Skin of body (tissue), 2 donors: ENCODE results near the gene ETV6. TPM values are rescaled to one million over a fixed set of nuclear protein-coding genes. Genes with fewer than 3 reads are reported as not detected.

Experiments
- DNase-seq: peaks from one replicate; lab custom pipeline; 2025; lab: John Stamatoyannopoulos, UW
- total RNA-seq: library from RNA; depleted of rRNA; stranded (reverse); fragments of >200 nt; gene quantifications from one replicate; pipeline ENCODE4 v1.2.3, GENCODE V29; 2014

Gene ETV6
- total RNA-seq, 1 donor from 2014 or later: 9.0 TPM

- no peak for DNase-seq
Measured at GRCh38 chr12:11757531-11757930, 108.1 kb downstream of the ETV6 start.

DNA sequence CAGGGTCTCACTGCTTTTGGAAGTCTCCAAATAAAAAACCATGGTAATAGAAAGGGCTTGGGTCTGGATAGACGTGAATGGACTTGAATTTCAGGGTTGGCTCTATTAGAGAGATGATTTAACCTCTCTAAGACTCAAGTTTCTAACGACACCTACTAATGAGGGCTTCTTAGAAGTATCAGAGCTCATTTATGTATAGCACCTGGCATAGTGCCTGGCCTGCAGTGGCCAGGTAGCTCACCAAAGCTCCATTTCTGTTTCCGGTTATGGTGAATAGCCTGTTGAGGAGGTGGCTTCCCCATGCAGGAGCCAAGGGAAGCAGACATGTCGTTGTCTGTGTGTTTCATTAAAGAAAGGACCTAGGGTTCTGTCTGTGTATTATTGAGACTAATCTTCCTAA is 108.6 kb downstream of the ETV6 start:
- no peak for DNase-seq

DNA sequence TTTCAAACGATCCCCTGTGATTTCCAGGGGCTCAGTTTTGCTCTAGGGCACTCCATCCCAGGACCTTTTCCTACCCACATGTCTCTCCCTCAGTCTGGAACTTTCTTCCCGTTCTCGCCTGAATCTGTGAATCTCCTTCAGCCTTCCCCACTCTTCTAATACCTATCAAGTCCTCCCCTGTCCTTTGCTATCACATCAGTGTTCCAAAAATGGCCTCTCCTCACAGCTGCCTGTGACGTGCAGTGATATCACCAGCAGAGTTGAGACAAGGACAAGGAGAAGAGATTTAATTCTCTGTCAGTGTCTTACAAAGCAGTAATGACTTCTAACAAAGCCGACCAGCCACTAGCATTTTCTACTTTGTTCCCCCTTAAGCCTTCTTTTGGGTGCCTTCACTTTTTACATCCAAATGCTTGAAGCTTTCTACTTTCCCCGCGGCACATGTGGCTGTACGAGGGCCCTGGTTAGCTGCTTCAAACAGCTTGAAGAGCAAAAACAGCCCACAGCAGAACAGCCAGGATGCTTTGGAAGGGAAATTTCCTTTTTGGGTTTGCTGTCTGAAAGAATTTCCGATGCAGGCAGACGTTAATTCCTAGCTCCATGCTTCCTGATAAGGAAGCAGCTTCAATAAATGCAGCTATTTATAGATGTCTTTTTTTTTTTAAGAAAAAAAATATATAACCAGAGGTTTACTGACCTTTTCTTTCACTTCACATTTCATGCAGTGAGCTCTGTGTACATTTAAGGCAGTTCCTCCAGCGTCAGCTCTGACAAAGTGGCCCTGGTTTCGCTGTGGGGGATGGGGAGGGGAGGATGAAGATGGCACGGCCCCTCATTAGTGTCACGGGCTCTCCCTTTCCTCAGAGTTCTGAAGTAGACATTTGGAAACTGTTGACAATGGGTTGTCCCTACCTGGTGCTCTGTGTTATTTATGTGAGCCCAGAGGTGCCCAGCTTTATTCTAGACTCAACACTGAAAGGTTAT is 109.3 kb downstream of the ETV6 start:
- DNase-seq: peak; percentile 45

GRCh38 chr12:11759494-11759878 is 110.0 kb downstream of the ETV6 start:
- DNase-seq: no peak

DNA sequence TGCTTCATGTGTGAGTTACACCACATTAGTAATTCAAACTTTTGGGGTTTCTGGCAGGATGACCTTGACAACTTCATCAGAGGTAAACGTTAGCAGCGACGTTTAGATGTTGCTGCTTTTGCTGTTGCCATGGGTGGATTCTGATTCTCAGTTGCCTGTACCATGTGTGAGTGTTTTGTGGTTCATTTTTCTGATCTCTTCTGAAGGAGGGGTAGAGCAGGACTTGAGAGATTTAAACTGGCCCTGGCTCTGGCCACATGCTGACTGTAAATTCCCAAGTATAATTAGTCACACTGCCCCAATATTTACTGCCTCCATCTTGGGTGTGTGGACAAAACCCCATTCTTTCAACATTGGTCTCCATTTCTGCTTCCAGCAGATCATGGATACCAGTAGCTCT is 110.4 kb downstream of the ETV6 start:
- DNase-seq: no peak

GRCh38 chr12:11761869-11762567 is 112.5 kb downstream of the ETV6 start:
- no peak for DNase-seq

DNA sequence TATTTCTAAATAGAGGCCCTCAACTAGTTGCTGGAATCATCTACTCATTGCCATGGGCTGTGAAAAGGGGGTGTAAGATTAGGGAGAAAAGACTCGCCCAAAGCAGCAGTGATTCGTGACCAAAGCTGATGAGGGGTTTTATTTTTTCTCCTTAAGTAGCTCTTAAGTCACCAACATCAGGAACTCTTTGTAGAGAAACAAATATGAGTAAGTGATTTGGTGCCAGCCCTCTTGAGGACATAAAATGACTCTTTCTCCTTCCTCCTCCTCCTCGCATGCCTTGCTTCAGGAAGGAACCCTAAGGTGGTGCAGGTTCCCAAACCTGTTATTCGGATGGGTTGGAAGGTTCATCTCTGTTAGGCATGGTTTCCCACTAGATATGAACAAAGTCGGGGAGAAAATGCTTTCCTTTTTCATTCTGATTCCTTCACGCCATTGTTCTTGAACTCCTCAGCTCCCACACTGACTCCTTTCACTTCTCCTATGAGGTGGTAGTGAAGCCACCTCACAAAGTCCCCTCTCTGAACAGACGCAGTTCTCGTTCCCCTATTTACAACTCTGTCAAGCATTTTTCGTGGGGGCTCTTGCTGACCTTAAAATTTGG is 113.4 kb downstream of the ETV6 start:
- no peak for DNase-seq

DNA sequence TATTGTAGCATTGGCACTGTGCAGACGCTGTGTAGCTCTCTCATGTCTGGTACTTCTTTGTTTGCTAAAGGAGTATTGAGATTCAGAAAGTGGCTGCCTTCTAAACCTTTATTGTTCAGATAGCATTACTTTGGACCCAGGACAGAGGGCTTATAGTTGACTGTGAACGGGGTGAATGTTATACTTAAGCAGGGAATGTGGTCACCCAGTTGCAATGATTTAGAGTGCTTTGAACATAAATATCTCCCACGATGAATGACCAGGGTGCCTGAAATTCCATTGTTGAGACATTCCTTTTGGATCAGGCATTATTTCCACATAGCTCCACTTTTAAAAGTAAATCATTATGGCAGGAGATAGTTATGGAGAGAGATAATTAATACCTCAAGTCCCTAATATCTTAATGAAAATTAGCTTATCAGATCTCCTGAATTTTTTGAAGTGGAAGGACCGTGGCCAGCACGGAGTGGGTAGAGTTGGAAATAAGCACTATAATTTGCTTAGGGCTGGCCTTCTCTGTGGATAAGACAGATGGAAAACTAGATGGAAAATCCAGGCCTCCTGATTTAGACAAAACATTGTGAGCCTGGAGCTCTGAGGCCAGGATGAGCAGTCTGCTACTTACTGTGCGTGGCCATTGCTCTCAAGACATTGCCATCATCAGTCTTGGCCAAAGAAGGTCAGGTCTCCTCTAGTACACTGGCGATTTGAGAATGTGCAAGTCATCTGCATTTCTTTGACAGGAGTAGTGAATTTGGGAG is 114.5 kb downstream of the ETV6 start:
- no peak for DNase-seq

- no peak for DNase-seq
Measured at GRCh38 chr12:11764837-11765236, 115.4 kb downstream of the ETV6 start.

DNA sequence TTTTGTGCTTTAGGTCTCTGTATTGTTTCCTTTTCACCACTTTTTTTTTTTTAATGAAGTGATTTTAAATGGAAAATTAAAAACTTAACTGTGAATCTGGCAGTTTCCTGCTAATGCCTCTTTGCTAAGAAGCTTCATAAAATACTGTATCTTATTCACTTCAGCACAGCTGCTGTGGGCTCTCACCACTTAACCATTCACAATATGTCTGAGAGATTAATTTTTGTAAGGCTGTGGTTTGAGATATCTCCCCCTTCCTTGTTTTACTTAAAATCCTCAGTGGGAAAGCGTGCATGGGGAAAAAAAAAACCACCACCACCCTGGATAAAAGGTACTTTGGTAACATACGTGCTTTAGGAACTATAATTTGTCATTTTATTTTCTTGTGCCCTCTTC is 115.9 kb downstream of the ETV6 start:
- DNase-seq: no peak

GRCh38 chr12:11765817-11766794 is 116.6 kb downstream of the ETV6 start:
- DNase-seq: peak; percentile 90

DNA sequence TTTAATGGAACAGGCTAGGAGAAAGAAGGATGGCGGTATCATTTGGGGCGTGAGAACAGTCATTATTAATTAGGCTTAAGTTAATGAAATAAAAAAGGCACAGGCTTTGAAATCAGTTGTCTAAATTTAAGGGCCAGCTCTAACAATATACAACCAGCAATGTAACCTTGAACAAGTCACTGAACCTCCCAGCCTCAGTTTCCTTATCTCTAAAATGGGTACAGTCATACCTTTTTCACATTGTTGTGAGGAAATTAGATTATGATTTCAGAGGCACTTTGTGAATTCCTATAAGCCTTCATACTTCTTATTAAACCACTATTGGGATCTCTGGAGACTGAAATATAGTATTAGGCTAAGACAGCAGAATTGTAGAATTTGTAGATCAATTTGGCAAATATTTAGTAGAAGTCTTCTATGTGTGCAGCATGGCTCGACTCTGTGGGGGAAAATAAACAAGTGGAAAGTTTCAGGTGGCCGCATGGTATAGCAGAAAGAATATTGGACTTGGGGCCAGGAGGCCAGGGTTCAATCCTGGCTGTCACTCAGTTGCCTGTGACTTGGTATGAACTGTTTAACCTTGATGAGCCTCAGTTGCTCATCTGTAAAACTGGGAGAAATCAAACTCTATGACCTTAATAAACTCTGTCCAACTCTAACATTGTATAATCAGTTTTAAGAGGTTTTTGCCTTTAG is 117.7 kb downstream of the ETV6 start:
- DNase-seq: no peak

DNA sequence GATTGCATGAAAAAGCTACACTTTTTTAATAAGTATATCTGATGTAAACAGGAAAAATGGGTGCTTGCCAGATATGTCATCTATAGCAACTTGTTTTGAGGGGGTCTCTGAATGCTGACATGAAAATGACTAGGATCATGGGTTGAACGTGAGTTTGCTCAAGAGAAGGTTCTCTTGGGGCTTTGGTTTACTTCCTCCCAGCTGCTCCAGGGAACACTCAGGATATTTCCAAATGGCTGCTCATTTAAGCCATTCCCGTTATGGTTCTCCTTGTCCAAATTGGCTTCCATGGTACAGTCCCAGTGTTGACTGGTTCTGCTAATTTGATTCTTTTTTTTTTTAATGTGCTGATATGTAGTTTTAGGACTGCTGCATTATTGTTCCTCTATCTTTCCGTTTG is 118.3 kb downstream of the ETV6 start:
- DNase-seq: no peak

- DNase-seq: no peak
Measured at GRCh38 chr12:11768233-11768965, 118.9 kb downstream of the ETV6 start.

- no peak for DNase-seq
Measured at GRCh38 chr12:11769723-11770514, 120.4 kb downstream of the ETV6 start.

DNA sequence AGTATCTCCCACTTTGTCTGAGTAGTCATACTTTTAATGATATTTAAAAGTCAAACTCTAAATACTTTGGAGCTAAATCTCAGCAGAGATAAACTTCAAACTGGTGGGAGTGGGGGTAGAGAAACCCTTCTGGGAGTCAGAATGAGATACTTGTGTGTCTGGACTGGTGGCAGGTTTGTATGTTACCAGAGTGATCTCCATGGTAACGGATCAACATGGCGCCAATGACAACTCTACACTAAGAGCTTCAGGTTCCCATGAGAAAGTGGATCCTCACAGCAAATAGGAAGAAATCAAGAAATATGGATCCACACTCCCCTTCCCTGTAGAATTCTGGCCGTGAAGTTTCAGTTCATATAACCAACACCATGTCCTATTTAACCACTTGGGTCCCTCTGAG is 121.9 kb downstream of the ETV6 start:
- DNase-seq: no peak

DNA sequence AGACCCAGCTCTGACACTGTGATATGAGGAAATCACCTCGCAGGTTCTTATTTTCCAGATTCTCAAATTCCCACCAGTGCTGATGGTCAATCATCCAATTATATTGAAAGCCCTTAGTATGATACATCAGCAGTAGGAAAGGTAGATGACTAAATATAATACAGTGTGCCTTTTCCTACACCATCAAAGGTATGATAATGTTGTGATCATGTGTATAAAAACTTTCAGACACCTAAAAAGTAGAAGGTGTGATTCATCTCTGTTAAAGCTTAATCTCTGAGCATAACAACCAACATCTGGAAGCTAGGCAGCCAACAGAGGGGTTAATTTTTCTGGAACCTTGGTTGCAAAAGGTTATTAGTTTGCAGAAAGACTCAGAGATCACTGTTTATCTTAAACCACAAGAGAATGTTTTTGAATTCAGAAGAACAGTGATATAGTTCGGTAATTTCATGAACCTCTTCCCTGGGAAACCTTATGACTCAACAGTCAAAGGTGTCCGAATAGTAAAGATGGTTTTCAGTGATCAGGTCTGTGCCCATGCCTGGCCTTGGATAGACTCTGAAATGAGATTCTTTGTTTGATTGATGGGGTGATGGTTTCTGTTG is 122.5 kb downstream of the ETV6 start:
- DNase-seq: no peak
